Type B pancreatic cell (in vitro differentiated cells): Measurements from ENCODE around the gene GLRX. TPM values are rescaled to one million over a fixed set of nuclear protein-coding genes. Genes with fewer than 3 reads are reported as not detected.
"Not testable (repeated sequence)": the region's sequence is repeated elsewhere in the genome, so short reads cannot be mapped to it uniquely, and the experiment has no call there.

Experiments used
- DNase-seq: peaks from one replicate; pipeline ENCODE4 v3.0.0; 2021; ENCODE audit warnings: mixed read lengths; ENCODE audit not compliant: unreplicated experiment; ENCODE audit errors: extremely low spot score
- H3K27ac Mint-ChIP-seq: 2 replicates; pipeline ENCODE4 v1.8.0; 2021; ENCODE audit warnings: mild to moderate bottlenecking, mixed read lengths
- H3K27me3 Mint-ChIP-seq: 2 replicates; pipeline ENCODE4 v1.8.0; 2021; ENCODE audit warnings: mixed read lengths
- H3K36me3 Mint-ChIP-seq: 2 replicates; pipeline ENCODE4 v1.8.0; 2021; ENCODE audit warnings: mixed read lengths
- H3K4me1 Mint-ChIP-seq: one replicate; pipeline ENCODE4 v1.8.0; 2021; ENCODE audit warnings: mixed read lengths; ENCODE audit not compliant: unreplicated experiment
- H3K4me3 Mint-ChIP-seq: 2 replicates; pipeline ENCODE4 v1.8.0; 2021; ENCODE audit warnings: mild to moderate bottlenecking, mixed read lengths
- H3K9me3 Mint-ChIP-seq: 2 replicates; pipeline ENCODE4 v1.8.0; 2021; ENCODE audit warnings: mixed read lengths
- total RNA-seq: library from RNA; stranded (reverse); gene quantifications from 2 replicates; pipeline ENCODE4 v1.2.1, GENCODE V29; 2021; ENCODE audit warnings: low replicate concordance
- TF ChIP-seq, protein P1 (sequence below): fragments of 200-600 bp; sonication (generic); conservative IDR thresholded peaks from 2 replicates; pipeline ENCODE4 v1.5.0; 2021; ENCODE audit warnings: antibody characterized with exemption, mild to moderate bottlenecking

The GLRX gene
- total RNA-seq, 1 donor from 2014 or later, result 18.7 TPM

GRCh38 chr5:95818181-95819147 lies 4.1 kb downstream of the GLRX start:
- Mint-ChIP-seq H3K27ac (no peak overlapping the region), H3K4me3 (peak overlapping the region; percentile 9), H3K27me3 (no peaks in the 10 kb centered on the region), H3K4me1 (peaks cover 39% of the 10 kb centered on the region), H3K9me3 (no peaks in the 10 kb centered on the region), H3K36me3 (peaks cover 13% of the 10 kb centered on the region)
- DNase-seq, result no peak
- TF ChIP-seq, protein P1, sequence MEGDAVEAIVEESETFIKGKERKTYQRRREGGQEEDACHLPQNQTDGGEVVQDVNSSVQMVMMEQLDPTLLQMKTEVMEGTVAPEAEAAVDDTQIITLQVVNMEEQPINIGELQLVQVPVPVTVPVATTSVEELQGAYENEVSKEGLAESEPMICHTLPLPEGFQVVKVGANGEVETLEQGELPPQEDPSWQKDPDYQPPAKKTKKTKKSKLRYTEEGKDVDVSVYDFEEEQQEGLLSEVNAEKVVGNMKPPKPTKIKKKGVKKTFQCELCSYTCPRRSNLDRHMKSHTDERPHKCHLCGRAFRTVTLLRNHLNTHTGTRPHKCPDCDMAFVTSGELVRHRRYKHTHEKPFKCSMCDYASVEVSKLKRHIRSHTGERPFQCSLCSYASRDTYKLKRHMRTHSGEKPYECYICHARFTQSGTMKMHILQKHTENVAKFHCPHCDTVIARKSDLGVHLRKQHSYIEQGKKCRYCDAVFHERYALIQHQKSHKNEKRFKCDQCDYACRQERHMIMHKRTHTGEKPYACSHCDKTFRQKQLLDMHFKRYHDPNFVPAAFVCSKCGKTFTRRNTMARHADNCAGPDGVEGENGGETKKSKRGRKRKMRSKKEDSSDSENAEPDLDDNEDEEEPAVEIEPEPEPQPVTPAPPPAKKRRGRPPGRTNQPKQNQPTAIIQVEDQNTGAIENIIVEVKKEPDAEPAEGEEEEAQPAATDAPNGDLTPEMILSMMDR, result no peak

GRCh38 chr5:95817430-95817829 lies 5.1 kb downstream of the GLRX start:
- peaks cover 13% of the 10 kb centered on the region for H3K36me3 Mint-ChIP-seq
- no peak for DNase-seq
- TF ChIP-seq, protein P1, result no peak
- no peak overlapping the region for H3K27ac Mint-ChIP-seq
- peaks cover 31% of the 10 kb centered on the region for H3K4me1 Mint-ChIP-seq
- no peaks in the 10 kb centered on the region for H3K9me3 Mint-ChIP-seq
- no peaks in the 10 kb centered on the region for H3K27me3 Mint-ChIP-seq
- no peak overlapping the region for H3K4me3 Mint-ChIP-seq

- no peaks in the 10 kb centered on the region for H3K9me3 Mint-ChIP-seq
- H3K36me3 Mint-ChIP-seq, result peaks cover 13% of the 10 kb centered on the region
- peaks cover 29% of the 10 kb centered on the region for H3K4me1 Mint-ChIP-seq
- H3K27me3 Mint-ChIP-seq, result no peaks in the 10 kb centered on the region
- TF ChIP-seq, protein P1, result no peak
- H3K27ac Mint-ChIP-seq, result no peak overlapping the region
- no peak for DNase-seq
- H3K4me3 Mint-ChIP-seq, result no peak overlapping the region
These were observed 5.8 kb downstream of the GLRX start for GRCh38 chr5:95816776-95817175.

GRCh38 chr5:95816341-95816740 lies 6.2 kb downstream of the GLRX start:
- peaks cover 28% of the 10 kb centered on the region for H3K4me1 Mint-ChIP-seq
- TF ChIP-seq, protein P1, result no peak
- no peak overlapping the region for H3K27ac Mint-ChIP-seq

DNA sequence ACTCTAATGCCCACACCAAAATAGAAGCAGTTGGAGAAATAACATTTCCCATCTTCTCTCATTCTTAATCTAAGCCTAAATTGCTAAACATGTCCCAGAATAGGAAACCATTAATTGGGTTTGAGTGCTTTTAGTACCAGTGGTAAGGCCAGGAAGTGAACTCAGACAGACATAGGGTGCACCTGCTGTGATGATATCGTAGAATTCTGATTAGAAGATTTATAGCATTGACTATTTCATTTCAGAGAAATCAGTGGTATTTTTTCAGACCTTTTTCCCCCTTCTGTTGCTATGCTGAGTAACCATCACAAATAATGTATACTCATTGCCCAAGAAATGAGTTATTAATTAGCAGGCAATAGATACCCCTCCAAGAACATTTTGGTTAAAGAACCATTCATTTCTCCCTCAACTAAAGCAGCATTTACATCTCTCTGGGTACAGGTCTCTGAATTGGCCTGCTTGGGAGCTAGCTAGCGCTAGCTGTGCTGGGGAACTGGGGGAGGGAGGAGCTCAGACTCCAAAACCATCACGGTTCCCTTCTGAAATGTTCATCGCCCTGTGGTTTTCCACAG lies 7.3 kb downstream of the GLRX start:
- H3K36me3 Mint-ChIP-seq, result peaks cover 13% of the 10 kb centered on the region
- peaks cover 35% of the 10 kb centered on the region for H3K4me1 Mint-ChIP-seq
- no peak overlapping the region for H3K27ac Mint-ChIP-seq
- TF ChIP-seq, protein P1, result no peak
- DNase-seq, result no peak
- H3K4me3 Mint-ChIP-seq, result no peak overlapping the region
- H3K27me3 Mint-ChIP-seq, result no peaks in the 10 kb centered on the region
- no peaks in the 10 kb centered on the region for H3K9me3 Mint-ChIP-seq

More at GRCh38 chr5:95816341-95816740, 6.2 kb downstream of the GLRX start:
- DNase-seq, result no peak
- Mint-ChIP-seq H3K27me3 (no peaks in the 10 kb centered on the region), H3K4me3 (no peak overlapping the region), H3K36me3 (peaks cover 13% of the 10 kb centered on the region), H3K9me3 (no peaks in the 10 kb centered on the region)

DNA sequence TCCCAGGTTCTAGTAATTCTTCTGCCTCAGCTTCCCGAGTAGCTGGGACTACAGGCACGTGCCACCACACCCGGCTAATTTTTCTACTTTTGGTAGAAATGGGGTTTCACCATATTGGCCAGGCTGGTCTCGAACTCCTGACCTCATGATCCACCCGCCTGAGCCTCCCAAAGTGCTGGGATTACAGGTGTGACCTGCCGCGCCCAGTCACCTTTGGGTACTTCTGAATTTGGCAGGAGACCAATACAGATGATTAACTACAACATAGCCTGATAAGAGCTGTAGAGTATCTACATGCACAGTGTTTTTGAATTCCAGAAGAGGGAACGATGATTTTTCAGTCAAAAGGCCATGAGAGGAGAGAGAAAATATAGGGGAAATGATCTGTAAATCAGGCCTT lies 9.5 kb downstream of the GLRX start:
- peaks cover 13% of the 10 kb centered on the region for H3K36me3 Mint-ChIP-seq
- H3K4me3 Mint-ChIP-seq, H3K9me3 Mint-ChIP-seq, DNase-seq, H3K27ac Mint-ChIP-seq, H3K27me3 Mint-ChIP-seq: not testable (repeated sequence)
- peaks cover 36% of the 10 kb centered on the region for H3K4me1 Mint-ChIP-seq
